Nephron (organoid): ENCODE data around the gene LIN28B.
A peak's percentile ranks its signal among the peaks of the same experiment; 100 is the strongest.
"Not testable (repeated sequence)": the region's sequence is repeated elsewhere in the genome, so short reads cannot be mapped to it uniquely, and the experiment has no call there.

Source experiments
- H3K27ac Mint-ChIP-seq, 3 experiments: 2 replicates each; pipeline ENCODE4 v1.8.0; 2020; ENCODE audit warnings: mixed read lengths in 3 of 3, mild to moderate bottlenecking in 2 of 3, moderate library complexity in 1 of 3
- H3K27me3 Mint-ChIP-seq: 2 replicates; pipeline ENCODE4 v1.8.0; 2021; ENCODE audit warnings: low read depth, mild to moderate bottlenecking, moderate library complexity, mixed read lengths
- H3K36me3 Mint-ChIP-seq: 2 replicates; pipeline ENCODE4 v1.8.0; 2020; ENCODE audit warnings: low read depth, mixed read lengths
- H3K4me1 Mint-ChIP-seq: 2 replicates; pipeline ENCODE4 v1.8.0; 2020; ENCODE audit warnings: mixed read lengths
- H3K4me3 Mint-ChIP-seq, 3 experiments: 2 replicates each; pipeline ENCODE4 v1.8.0; 2020; ENCODE audit warnings: mild to moderate bottlenecking in 3 of 3, mixed read lengths in 3 of 3, moderate library complexity in 2 of 3
- H3K9me3 Mint-ChIP-seq: 2 replicates; pipeline ENCODE4 v1.8.0; 2020; ENCODE audit warnings: mixed read lengths
- TF ChIP-seq, protein P1 (sequence below), 3 experiments: fragments of 200-600 bp; sonication (generic); IDR thresholded peaks; one replicate each; pipeline ENCODE4 v1.5.0; 2021; ENCODE audit warnings: antibody characterized with exemption in 3 of 3; ENCODE audit not compliant: unreplicated experiment in 3 of 3

LIN28B gene

DNA sequence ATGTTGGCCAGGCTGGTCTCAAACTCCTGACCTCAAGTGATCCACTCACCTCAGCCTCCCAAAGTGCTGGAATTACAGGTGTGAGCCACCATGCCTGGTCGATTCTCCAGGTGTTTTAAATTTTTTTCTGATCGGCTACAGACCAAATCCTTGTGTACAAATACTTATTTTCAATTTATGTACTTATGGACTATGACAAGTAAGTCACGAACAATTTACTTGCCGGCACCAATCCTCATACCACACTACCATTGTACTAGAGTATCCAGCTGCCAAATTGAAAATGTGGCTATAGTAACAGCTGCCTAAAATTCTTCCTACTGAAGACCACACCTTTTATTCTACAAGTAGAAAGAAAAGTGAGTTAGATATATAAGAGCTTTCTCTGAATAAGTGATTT lies 26.9 kb downstream of the LIN28B start:
- no peak overlapping the region for H3K4me3 Mint-ChIP-seq
- no peak overlapping the region for H3K27ac Mint-ChIP-seq
- no peaks in the 10 kb centered on the region for H3K9me3 Mint-ChIP-seq
- H3K27me3 Mint-ChIP-seq, result peaks cover 1% of the 10 kb centered on the region
- no peaks in the 10 kb centered on the region for H3K4me1 Mint-ChIP-seq
- TF ChIP-seq, protein P1, sequence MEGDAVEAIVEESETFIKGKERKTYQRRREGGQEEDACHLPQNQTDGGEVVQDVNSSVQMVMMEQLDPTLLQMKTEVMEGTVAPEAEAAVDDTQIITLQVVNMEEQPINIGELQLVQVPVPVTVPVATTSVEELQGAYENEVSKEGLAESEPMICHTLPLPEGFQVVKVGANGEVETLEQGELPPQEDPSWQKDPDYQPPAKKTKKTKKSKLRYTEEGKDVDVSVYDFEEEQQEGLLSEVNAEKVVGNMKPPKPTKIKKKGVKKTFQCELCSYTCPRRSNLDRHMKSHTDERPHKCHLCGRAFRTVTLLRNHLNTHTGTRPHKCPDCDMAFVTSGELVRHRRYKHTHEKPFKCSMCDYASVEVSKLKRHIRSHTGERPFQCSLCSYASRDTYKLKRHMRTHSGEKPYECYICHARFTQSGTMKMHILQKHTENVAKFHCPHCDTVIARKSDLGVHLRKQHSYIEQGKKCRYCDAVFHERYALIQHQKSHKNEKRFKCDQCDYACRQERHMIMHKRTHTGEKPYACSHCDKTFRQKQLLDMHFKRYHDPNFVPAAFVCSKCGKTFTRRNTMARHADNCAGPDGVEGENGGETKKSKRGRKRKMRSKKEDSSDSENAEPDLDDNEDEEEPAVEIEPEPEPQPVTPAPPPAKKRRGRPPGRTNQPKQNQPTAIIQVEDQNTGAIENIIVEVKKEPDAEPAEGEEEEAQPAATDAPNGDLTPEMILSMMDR (IDR thresholded peaks at IDR 0.05; ENCODE audit: unreplicated experiment in 3 of 3), result no peak
- H3K36me3 Mint-ChIP-seq, result peaks cover 49% of the 10 kb centered on the region

DNA sequence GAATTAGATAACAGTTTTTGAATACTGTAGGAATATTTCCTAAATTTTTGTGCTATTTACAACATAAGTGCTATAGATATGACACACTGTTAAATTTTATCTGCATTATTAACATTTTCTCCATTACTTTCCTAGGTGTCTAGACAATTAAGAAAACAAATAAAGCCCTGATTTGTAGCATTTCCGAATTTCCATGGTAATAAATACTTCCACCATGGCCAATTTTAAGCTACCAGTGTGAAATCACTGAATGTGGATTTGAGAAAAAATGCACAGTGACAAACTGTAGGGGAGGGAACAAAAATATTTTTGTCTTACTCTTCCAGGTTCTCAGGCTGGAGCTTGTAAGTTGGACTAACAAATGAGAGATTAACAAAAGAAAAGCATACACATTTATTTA lies 27.9 kb downstream of the LIN28B start:
- TF ChIP-seq, protein P1 (IDR thresholded peaks at IDR 0.05; ENCODE audit: unreplicated experiment in 3 of 3), result no peak
- H3K4me1 Mint-ChIP-seq, result no peaks in the 10 kb centered on the region
- no peak overlapping the region for H3K27ac Mint-ChIP-seq
- H3K9me3 Mint-ChIP-seq, result no peaks in the 10 kb centered on the region
- H3K36me3 Mint-ChIP-seq, result peaks cover 53% of the 10 kb centered on the region
- no peak overlapping the region for H3K4me3 Mint-ChIP-seq
- peaks cover 6% of the 10 kb centered on the region for H3K27me3 Mint-ChIP-seq

DNA sequence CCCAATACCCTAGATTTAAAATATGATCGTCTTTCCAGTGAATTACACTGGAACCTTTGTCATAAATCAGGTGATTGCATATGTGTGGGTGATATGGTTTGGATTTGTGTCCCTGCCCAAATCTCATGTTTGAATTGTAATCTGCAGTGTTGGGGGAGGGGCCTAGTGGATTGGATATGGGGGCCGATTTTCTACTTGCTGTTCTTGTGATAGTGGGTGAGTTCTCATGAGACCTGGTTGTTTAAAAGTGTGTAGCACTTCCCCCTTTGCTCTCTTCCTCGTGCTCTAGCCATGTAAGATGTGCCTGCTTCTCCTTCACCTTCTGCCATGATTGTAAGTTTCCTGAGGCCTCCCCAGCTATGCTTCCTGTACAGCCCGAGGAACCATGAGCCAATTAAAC lies 29.0 kb downstream of the LIN28B start:
- Mint-ChIP-seq H3K36me3 (peaks cover 57% of the 10 kb centered on the region), H3K27ac (peak overlapping the region in 1 of 3 experiments; percentile 57)
- H3K4me3 Mint-ChIP-seq, H3K4me1 Mint-ChIP-seq, H3K27me3 Mint-ChIP-seq, H3K9me3 Mint-ChIP-seq: not testable (repeated sequence)

DNA sequence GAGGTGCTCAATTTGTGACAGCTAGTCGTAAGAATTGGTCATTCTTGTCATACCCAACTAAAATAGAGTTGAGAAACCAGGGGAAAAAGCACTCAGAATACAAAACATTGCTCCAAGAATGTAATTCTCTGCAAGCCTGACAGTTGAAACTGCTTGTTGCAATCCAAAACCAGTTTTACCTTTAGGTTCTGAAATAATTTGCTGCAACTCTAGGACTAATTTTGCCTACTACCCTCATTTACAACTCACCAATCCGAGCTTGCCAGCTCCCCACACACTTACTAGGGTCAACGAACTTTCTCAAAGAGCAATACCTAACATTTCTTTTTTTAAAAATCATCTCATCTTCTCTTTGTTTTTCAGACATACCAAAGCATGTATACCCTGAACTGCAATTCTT lies 29.7 kb downstream of the LIN28B start:
- Mint-ChIP-seq H3K9me3 (no peaks in the 10 kb centered on the region), H3K36me3 (peaks cover 58% of the 10 kb centered on the region), H3K27me3 (peaks cover 6% of the 10 kb centered on the region), H3K27ac (no peak overlapping the region), H3K4me3 (no peak overlapping the region), H3K4me1 (no peaks in the 10 kb centered on the region)
- TF ChIP-seq, protein P1 (IDR thresholded peaks at IDR 0.05; ENCODE audit: unreplicated experiment in 3 of 3), result no peak

DNA sequence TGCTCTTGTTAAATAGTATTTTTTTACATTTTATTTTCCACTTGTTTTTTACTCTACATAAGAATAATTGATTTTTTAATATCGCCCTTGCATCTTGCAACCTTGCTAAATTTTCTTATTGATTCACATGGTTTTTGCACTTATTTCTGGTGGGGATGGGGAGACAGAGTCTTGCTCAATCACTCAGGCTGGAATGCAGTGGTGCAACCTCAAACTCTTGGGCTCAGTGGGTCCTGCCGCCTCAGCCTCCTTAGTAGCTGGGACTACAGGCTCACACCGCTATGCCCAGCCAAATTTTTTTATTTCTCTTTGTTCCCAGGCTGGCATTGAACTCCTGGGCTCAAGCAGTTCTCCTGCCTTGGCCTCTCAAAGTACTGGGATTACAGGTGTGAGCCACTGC lies 30.3 kb downstream of the LIN28B start:
- Mint-ChIP-seq H3K27ac (no peak overlapping the region), H3K9me3 (no peaks in the 10 kb centered on the region), H3K27me3 (peaks cover 6% of the 10 kb centered on the region), H3K4me3 (no peak overlapping the region), H3K4me1 (no peaks in the 10 kb centered on the region), H3K36me3 (peaks cover 64% of the 10 kb centered on the region)
- TF ChIP-seq, protein P1 (IDR thresholded peaks at IDR 0.05; ENCODE audit: unreplicated experiment in 3 of 3), result no peak

DNA sequence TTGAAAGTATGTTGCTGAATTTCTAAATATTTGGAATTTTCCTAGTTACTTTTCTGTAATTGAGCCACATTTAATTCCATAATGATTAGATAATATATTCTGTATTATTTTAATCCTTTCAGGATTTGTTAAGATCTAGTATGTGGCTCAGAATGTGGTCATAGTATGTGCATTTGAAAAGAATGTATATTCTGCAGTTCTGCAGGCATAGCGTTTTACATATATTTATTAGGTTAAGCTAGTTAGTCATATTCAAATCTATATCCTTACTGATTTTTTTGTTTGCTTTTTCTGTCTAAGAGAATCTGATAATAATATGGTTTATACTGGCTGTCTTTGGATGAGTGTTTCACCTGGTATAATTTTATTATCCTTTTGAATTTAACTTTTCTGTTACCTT lies 33.2 kb downstream of the LIN28B start:
- TF ChIP-seq, protein P1 (IDR thresholded peaks at IDR 0.05; ENCODE audit: unreplicated experiment in 3 of 3), result no peak
- peaks cover 55% of the 10 kb centered on the region for H3K36me3 Mint-ChIP-seq
- no peaks in the 10 kb centered on the region for H3K4me1 Mint-ChIP-seq
- no peak overlapping the region for H3K27ac Mint-ChIP-seq
- H3K27me3 Mint-ChIP-seq, result peaks cover 6% of the 10 kb centered on the region
- H3K4me3 Mint-ChIP-seq, result no peak overlapping the region
- H3K9me3 Mint-ChIP-seq, result no peaks in the 10 kb centered on the region

DNA sequence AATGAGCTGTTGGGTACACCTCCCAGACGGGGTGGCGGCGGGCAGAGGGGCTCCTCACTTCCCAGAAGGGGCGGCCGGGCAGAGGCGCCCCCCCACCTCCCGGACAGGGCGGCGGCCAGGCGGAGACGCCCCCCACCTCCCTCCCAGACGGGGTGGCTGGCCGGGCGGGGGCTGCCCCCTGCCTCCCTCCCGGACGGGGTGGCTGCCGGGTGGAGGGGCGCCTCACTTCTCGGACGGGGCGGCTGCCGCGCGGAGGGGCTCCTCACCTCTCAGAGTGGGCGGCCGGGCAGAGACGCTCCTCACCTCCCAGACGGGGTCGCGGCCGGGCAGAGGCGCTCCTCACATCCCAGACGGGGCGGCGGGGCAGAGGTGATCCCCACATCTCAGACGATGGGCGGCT lies 34.2 kb downstream of the LIN28B start:
- H3K27me3 Mint-ChIP-seq, H3K27ac Mint-ChIP-seq, H3K4me1 Mint-ChIP-seq, H3K4me3 Mint-ChIP-seq, H3K9me3 Mint-ChIP-seq: not testable (repeated sequence)
- H3K36me3 Mint-ChIP-seq, result peaks cover 48% of the 10 kb centered on the region

DNA sequence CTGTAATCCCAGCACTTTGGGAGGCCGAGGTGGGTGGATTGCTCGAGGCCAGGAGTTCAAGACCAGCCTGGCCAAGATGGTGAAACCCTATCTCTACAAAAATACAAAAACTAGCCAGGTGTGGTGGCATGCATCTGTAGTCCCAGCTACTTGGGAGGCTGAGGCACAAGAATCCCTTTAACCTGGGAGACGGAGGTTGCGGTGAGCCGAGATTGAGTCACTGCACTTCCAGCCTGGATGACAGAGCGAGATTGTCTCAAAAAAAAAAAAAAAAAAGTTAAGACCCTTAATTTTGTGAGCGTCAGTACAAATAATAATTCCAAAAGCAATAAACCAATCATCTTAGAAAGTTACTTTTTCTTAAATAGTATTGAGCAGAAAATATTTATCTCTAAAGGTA lies 36.7 kb downstream of the LIN28B start:
- not testable (repeated sequence) for H3K4me3 Mint-ChIP-seq, H3K4me1 Mint-ChIP-seq, H3K27me3 Mint-ChIP-seq, H3K27ac Mint-ChIP-seq, H3K9me3 Mint-ChIP-seq
- peaks cover 30% of the 10 kb centered on the region for H3K36me3 Mint-ChIP-seq
